NB4 (cell line): Measurements from ENCODE around the gene HNRNPK.

Experiments
- DNase-seq: peaks from one replicate; pipeline ENCODE4 v3.0.0; 2010; ENCODE audit warnings: low read depth
- H3K4me3 ChIP-seq: one replicate; pipeline ENCODE4 v1.5.1; 2011; ENCODE audit warnings: mild to moderate bottlenecking, low read depth, low read length, moderate library complexity
- MYC ChIP-seq: IDR thresholded peaks from 2 replicates; pipeline ENCODE4 v1.6.1; 2011; ENCODE audit warnings: low read depth, low read length
- POLR2A ChIP-seq: IDR thresholded peaks from 2 replicates; pipeline ENCODE4 v1.6.1; 2011; ENCODE audit warnings: mild to moderate bottlenecking; ENCODE audit not compliant: insufficient read length; ENCODE audit errors: extremely low read depth
- TF ChIP-seq, protein P1 (sequence below): IDR thresholded peaks from 2 replicates; pipeline ENCODE4 v1.6.1; 2011; ENCODE audit warnings: low read depth, low read length
- TF ChIP-seq, protein P2 (sequence below): IDR thresholded peaks from one replicate; pipeline ENCODE4 v1.5.1; 2012; ENCODE audit warnings: low read depth, low read length

Gene HNRNPK

DNA sequence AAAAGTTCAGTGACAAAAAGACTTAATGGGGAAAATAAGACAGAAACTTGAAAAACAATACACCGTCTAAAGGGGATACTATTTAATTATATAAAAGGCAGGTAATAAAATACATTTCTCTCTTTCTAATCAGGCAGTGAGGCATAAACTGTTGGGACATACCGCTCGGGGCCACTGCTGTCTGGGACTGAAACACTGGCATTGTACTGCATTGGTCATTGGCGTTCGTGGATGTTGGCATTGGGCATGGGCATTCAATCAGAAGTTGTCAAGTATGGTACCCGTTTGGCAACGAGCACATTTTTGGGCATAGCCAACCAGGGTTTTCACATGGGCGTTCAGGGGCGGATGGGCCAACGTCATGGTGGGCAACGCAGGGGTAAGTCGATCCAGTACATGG is 4.7 kb downstream of the HNRNPK start:
- no peak for DNase-seq
- H3K4me3 ChIP-seq: peak overlapping the region; percentile 97
- TF ChIP-seq, protein P1, sequence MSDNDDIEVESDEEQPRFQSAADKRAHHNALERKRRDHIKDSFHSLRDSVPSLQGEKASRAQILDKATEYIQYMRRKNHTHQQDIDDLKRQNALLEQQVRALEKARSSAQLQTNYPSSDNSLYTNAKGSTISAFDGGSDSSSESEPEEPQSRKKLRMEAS: no peak
- TF ChIP-seq MYC: no peak
- TF ChIP-seq, protein P2, sequence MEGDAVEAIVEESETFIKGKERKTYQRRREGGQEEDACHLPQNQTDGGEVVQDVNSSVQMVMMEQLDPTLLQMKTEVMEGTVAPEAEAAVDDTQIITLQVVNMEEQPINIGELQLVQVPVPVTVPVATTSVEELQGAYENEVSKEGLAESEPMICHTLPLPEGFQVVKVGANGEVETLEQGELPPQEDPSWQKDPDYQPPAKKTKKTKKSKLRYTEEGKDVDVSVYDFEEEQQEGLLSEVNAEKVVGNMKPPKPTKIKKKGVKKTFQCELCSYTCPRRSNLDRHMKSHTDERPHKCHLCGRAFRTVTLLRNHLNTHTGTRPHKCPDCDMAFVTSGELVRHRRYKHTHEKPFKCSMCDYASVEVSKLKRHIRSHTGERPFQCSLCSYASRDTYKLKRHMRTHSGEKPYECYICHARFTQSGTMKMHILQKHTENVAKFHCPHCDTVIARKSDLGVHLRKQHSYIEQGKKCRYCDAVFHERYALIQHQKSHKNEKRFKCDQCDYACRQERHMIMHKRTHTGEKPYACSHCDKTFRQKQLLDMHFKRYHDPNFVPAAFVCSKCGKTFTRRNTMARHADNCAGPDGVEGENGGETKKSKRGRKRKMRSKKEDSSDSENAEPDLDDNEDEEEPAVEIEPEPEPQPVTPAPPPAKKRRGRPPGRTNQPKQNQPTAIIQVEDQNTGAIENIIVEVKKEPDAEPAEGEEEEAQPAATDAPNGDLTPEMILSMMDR: no peak
- no peak for TF ChIP-seq POLR2A

DNA sequence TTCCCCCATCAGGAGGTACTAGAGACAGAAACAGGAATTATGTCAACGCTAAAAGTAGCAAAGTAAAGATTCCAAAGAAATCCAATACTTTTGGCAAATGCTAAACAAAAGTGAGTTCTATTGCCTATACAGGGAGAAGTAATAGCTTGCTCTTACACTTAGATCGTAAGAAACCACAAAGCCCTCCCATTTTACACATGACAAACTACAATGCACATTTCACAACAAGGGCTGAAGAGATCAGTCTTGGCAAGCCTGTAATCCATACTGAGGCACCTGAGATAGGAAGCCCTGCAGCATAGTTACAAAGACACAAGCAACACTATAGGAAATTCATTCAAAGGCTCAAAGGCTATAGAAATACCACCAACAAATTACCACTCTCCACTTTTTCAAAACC is 7.7 kb downstream of the HNRNPK start:
- no peak overlapping the region for H3K4me3 ChIP-seq
- peak; percentile 59 for DNase-seq
- TF ChIP-seq MYC: no peak
- TF ChIP-seq POLR2A: no peak
- TF ChIP-seq, protein P1: no peak
- TF ChIP-seq, protein P2: no peak

DNA sequence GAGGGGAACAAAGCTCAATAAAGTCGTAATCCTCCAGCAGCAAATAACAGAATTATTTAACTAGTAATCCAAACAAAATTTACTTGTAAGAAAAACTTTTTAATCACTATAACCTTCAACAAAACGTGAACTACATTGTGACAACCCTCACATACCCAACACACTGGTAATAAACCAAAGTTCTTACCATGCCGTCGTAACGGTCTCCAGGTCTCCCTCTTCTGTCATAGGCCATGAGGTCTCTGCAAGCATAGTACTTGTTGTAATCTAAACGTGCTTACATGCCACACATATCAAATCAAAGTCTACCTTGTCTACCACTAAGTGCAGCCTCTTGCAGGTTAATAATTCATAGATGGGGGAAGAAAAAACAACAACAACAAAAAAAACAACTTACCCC is 8.5 kb downstream of the HNRNPK start:
- TF ChIP-seq, protein P1: no peak
- TF ChIP-seq POLR2A: no peak
- TF ChIP-seq MYC: no peak
- TF ChIP-seq, protein P2: no peak
- DNase-seq: no peak
- H3K4me3 ChIP-seq: no peak overlapping the region

DNA sequence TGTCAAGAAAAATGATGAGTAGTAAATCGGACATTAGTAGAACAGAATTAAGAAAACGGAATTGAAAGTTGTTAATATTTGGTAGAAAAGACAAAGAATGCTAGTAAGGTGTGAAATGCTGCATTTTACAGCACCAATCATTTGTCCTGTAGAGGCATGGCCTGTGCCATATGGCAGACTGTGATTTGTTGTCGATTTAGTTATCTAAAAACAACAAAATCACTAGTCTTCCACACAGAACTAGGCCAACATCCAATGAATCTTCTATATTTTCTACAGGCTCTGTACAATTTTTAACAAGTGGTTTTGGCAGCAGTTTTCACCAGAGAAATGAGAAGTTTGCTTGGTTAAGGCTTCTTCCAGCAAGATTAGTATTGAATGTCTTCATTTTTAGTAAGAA is 10.4 kb downstream of the HNRNPK start:
- no peak for TF ChIP-seq MYC
- TF ChIP-seq, protein P1: no peak
- DNase-seq: no peak
- no peak overlapping the region for H3K4me3 ChIP-seq

DNA sequence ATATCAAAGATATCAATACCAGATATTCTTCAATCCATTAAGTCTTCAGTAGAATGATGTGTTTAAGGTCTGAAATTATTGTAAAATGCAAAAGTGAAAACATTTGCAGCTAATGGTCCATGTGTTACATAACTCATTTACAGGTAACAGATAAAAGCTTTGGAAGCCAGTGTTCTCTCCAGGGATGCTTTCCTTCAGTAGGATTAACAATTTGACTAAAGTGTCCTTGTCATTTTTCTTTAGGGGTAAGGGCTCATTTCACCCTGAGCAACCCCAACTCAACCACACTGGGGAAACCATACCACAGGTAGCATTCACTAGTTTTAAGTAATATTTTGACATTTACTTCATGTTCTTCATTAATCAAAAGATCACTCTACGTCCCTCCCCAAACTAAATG is 12.9 kb downstream of the HNRNPK start:
- no peak overlapping the region for H3K4me3 ChIP-seq
- no peak for DNase-seq
- TF ChIP-seq POLR2A (no peak), MYC (no peak)
- TF ChIP-seq, protein P2: no peak
- TF ChIP-seq, protein P1: no peak

DNA sequence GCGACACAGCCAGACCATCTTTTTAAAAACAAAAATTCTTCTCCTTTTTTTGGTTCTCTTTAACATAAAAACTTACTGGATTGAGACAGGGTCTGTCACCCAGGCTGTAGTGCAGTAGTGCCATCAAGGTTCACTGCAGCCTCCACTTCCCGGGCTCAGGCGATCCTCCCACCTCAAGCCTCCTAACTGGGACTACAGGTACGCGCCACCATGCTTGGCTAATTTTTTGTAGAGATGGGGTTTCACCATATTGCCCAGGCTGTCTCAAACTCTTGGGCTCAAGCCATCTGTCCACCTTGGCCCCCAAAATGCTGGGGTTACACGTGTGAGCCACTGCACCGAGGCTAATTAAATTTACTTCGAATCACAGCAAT is 13.8 kb downstream of the HNRNPK start:
- H3K4me3 ChIP-seq: no peak overlapping the region
- no peak for DNase-seq
- no peak for TF ChIP-seq MYC
- TF ChIP-seq POLR2A: no peak
- TF ChIP-seq, protein P1: no peak
- TF ChIP-seq, protein P2: no peak
